Sigmoid colon (tissue), 4 donors: Measurements from ENCODE around the gene USH1G.

ENCODE experiments used
- EP300 ChIP-seq, 4 donors: sonication (generic); formaldehyde crosslinking; IDR thresholded peaks; one replicate each; pipeline ENCODE4 v1.6.1; 2017; ENCODE audit warnings: antibody characterized with exemption in 4 of 4
- POLR2A ChIP-seq, 2 donors: fragments of 450-650 bp; IDR thresholded peaks; one replicate each; pipeline ENCODE4 v1.6.1; 2016; ENCODE audit warnings: antibody characterized with exemption in 2 of 2, mild to moderate bottlenecking in 2 of 2, moderate library complexity in 2 of 2
- TF ChIP-seq, protein P1 (sequence below), 4 experiments: fragments of 450-650 bp in 3 of 4; fragments of 200-600 bp in 1 of 4; IDR thresholded peaks; one replicate each; pipeline ENCODE4 v1.5.1; 2016 to 2019; ENCODE audit warnings: antibody characterized with exemption in 4 of 4, mild to moderate bottlenecking in 3 of 4, moderate library complexity in 2 of 4

DNA sequence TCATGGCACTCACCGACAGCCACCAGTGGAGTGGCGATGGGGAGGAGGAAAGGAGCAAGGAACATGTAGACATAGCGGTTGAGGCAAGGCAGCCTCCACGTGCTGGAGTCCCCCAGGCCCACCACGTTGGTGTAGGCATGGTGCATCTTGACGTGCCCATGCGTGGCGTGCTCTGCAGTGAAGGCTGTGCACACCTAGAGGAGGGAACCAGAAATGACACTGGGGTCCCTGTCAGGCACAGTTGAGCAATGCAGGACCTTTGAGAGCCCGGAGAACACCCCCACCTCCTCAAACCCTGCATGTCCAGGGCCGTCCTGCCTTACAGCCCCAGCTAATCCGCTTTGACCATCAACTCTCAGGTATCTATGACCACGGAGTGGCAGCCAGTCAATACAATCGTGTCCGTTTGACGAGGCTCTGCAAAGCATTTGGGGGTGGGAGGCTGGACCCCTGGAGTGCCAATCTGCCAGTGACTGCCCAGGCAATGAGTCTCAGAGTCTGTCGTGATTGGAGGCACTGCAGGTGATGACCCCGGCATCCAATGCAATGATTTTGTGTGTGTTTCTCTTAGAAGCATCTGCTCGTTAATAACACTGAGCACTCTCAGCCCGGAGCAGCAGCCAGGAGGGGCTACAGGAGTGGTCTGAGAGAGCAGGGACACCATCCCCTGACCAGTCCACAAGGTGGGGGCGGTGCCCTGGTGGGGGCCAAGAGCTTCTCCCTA lies 40.4 kb downstream of the USH1G start:
- TF ChIP-seq, protein P1, sequence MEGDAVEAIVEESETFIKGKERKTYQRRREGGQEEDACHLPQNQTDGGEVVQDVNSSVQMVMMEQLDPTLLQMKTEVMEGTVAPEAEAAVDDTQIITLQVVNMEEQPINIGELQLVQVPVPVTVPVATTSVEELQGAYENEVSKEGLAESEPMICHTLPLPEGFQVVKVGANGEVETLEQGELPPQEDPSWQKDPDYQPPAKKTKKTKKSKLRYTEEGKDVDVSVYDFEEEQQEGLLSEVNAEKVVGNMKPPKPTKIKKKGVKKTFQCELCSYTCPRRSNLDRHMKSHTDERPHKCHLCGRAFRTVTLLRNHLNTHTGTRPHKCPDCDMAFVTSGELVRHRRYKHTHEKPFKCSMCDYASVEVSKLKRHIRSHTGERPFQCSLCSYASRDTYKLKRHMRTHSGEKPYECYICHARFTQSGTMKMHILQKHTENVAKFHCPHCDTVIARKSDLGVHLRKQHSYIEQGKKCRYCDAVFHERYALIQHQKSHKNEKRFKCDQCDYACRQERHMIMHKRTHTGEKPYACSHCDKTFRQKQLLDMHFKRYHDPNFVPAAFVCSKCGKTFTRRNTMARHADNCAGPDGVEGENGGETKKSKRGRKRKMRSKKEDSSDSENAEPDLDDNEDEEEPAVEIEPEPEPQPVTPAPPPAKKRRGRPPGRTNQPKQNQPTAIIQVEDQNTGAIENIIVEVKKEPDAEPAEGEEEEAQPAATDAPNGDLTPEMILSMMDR (IDR thresholded peaks at IDR 0.05) = no peak
- no peak for TF ChIP-seq POLR2A (IDR thresholded peaks at IDR 0.05)
- no peak for TF ChIP-seq EP300 (IDR thresholded peaks at IDR 0.05)
